HG03066 (cell line): Measurements from ENCODE around the gene SLC9A3.

Experiments used
- ATAC-seq: cut with Tn5 transposase; IDR thresholded peaks from one replicate; pipeline ENCODE4 v1.9.1; 2021; ENCODE audit warnings: low read depth; ENCODE audit not compliant: unreplicated experiment

The SLC9A3 gene

GRCh38 chr5:539469-540070 is 15.3 kb upstream of the SLC9A3 start:
- no peak for ATAC-seq

GRCh38 chr5:538801-539468 is 14.7 kb upstream of the SLC9A3 start:
- ATAC-seq = no peak

GRCh38 chr5:538271-538771 is 14.1 kb upstream of the SLC9A3 start:
- no peak for ATAC-seq

- ATAC-seq = no peak
Observed at GRCh38 chr5:537621-538071, 13.4 kb upstream of the SLC9A3 start.

GRCh38 chr5:537098-537497 is 12.8 kb upstream of the SLC9A3 start:
- ATAC-seq = no peak

GRCh38 chr5:535846-536698 is 11.8 kb upstream of the SLC9A3 start:
- ATAC-seq = no peak

- no peak for ATAC-seq
Observed at GRCh38 chr5:534743-535671, 10.8 kb upstream of the SLC9A3 start.

- no peak for ATAC-seq
Observed at GRCh38 chr5:533955-534742, 9.9 kb upstream of the SLC9A3 start.

GRCh38 chr5:533243-533954 is 9.2 kb upstream of the SLC9A3 start:
- no peak for ATAC-seq

- ATAC-seq = no peak
Observed at GRCh38 chr5:532521-533242, 8.4 kb upstream of the SLC9A3 start.

- no peak for ATAC-seq
Observed at GRCh38 chr5:531749-532315, 7.6 kb upstream of the SLC9A3 start.

GRCh38 chr5:531101-531748 is 7.0 kb upstream of the SLC9A3 start:
- no peak for ATAC-seq

GRCh38 chr5:530001-530955 is 6.0 kb upstream of the SLC9A3 start:
- ATAC-seq = no peak

- ATAC-seq = no peak
Observed at GRCh38 chr5:528629-529511, 4.6 kb upstream of the SLC9A3 start.
